Activated T-cell treated with anti-CD3 and anti-CD28 coated beads, Interleukin-2, amount 50 U/mL, for 72 hours (primary cell): Measurements from ENCODE around the gene KCND2. TPM values are rescaled to one million over a fixed set of nuclear protein-coding genes. Genes with fewer than 3 reads are reported as not detected.
A peak's percentile ranks its signal among the peaks of the same experiment; 100 is the strongest.

ENCODE experiments used
- ATAC-seq, 2 donors: fragments of 150-1000 bp; cut with Tn5 transposase; replicated peaks in 1 of 2; 2 replicates each; pipeline ENCODE4 v1.10.0; 2021; ENCODE audit warnings: moderate library complexity in 2 of 2, mild to moderate bottlenecking in 1 of 2
- DNase-seq, 2 donors: peaks; one replicate each; pipeline ENCODE4 v3.0.0; 2021 to 2022; ENCODE audit warnings: mixed read lengths in 1 of 2
- H3K27ac Mint-ChIP-seq: one replicate; pipeline ENCODE4 v1.8.0; 2022; ENCODE audit warnings: mild to moderate bottlenecking, moderate library complexity, mixed read lengths
- H3K27me3 Mint-ChIP-seq: one replicate; pipeline ENCODE4 v1.8.0; 2022; ENCODE audit warnings: low read depth, mixed read lengths
- H3K36me3 Mint-ChIP-seq, 2 donors: one replicate each; pipeline ENCODE4 v1.8.0; 2022; ENCODE audit warnings: mixed read lengths in 2 of 2, mild to moderate bottlenecking in 1 of 2; ENCODE audit not compliant: insufficient read depth in 2 of 2
- H3K4me1 Mint-ChIP-seq: one replicate; pipeline ENCODE4 v1.8.0; 2022; ENCODE audit warnings: low read depth, mixed read lengths
- H3K4me3 Mint-ChIP-seq, 2 donors: one replicate each; pipeline ENCODE4 v1.8.0; 2022; ENCODE audit warnings: mild to moderate bottlenecking in 2 of 2, mixed read lengths in 2 of 2, moderate library complexity in 2 of 2
- H3K9me3 Mint-ChIP-seq, 2 donors: one replicate each; pipeline ENCODE4 v1.8.0; 2022; ENCODE audit warnings: mixed read lengths in 2 of 2
- total RNA-seq, 2 donors: library from RNA; stranded (reverse); gene quantifications; one replicate each; pipeline ENCODE4 v1.2.3, GENCODE V29; 2022

The KCND2 gene
- total RNA-seq, 2 donors from 2014 or later: not detected

DNA sequence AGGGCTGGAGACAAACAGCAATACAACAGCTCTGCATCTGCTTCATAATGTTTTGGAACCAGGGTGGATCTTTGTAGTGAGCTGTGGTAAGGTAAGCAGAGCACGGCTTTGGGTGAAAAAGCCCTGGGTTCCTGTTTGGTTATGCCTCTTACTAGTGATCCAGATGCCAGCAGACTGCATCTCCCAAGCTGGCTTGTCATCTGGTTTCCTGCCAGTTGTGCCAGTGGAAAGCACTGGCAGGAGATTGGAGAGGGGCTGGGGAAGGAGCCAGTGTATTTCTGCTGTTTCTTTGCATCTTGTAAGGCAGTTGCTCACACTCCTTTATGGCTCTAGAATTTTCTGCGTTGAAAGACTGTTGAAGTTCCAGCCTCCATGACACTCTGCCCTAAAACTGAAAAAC is 447.3 kb downstream of the KCND2 start:
- Mint-ChIP-seq H3K4me3 (no peak overlapping the region), H3K27ac (no peak overlapping the region), H3K27me3 (no peaks in the 10 kb centered on the region), H3K4me1 (no peaks in the 10 kb centered on the region), H3K9me3 (no peaks in the 10 kb centered on the region), H3K36me3 (no peaks in the 10 kb centered on the region)
- DNase-seq (no peak), ATAC-seq (no peak)

DNA sequence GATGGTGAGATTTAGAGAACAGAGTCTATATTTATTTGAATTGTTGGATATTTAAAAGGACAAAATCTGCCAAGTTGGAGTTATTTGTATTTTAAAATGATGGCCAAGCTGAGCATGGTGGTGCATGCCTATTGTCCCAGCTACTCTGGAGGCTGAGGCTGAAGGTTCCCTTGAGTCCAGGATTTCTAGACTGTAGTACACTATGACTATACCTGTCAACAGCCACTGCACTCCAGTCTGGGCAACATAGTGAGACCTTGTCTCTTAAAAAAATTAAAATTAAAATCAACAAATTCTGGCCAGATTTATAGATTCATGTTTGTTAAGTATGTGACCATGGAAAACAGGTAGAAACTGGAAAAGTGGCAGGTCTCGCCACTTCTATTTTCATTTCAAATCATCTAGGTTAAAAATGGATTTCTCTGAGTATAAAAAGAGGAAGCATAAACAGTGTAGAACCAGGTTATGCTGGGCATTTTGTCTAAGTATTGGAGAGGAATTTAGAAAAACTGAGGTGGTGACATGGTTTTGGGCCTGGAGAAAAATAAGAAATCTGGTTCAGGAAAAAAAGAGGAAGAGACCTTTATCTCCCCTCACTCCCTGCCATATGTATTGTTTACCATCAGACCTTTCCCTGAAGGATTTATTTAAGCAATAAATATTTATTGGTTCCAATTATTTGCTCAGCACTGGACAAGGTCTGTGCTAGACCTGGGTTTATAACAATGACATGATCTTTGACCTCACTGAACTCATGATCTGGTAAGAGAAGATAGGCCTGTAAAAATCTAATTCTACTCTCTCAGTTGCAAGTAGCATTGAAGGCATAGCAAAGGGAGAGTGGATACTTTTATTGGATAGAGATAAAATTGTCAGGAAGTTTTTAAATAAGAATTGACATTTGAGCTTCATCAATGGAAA is 450.8 kb downstream of the KCND2 start:
- DNase-seq: no peak

DNA sequence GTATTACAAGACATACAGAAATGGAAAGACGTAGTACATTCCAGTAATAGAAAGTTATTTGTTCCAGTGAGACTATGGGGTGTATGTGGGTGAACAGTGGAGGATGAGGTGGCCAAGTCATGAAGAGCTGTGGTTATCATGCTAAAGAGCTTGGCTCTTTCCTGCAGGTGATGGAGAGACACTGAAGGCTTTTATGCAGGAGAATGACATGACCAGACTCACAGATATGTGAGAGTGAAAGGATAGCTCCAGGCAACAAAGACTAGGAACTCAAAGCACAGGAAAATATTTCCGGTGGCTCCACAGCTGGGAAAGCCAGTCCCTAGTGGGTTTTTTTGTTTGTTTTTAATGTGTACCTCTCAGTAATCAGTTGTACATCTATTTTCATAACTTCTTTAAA is 451.5 kb downstream of the KCND2 start:
- Mint-ChIP-seq H3K9me3 (no peaks in the 10 kb centered on the region), H3K4me3 (no peak overlapping the region), H3K4me1 (no peaks in the 10 kb centered on the region), H3K36me3 (no peaks in the 10 kb centered on the region), H3K27me3 (no peaks in the 10 kb centered on the region), H3K27ac (no peak overlapping the region)
- DNase-seq: no peak
- no peak for ATAC-seq

More for the DNA sequence above, 450.8 kb downstream of the KCND2 start:
- Mint-ChIP-seq H3K4me3 (no peak overlapping the region), H3K27me3 (no peaks in the 10 kb centered on the region), H3K9me3 (no peaks in the 10 kb centered on the region), H3K36me3 (no peaks in the 10 kb centered on the region), H3K4me1 (no peaks in the 10 kb centered on the region), H3K27ac (no peak overlapping the region)
- ATAC-seq: no peak

DNA sequence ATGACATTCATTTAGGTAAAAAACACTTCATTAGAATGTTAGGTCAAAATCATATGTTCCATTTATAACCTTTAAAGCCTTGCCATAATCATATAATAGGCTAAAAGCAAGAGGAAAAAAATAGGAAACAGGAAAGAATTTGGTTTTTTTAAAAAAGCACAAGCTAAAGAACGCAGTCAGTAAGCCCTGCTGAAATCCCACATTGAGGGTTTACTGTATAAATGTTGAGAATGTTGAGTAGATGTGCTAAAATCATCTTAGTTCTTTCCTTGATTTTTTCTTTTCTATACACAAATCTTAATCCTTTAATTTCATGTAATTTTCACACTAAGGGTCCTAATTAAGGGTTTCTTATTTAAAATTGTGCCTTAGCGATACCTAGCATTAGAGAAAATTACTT is 452.0 kb downstream of the KCND2 start:
- Mint-ChIP-seq H3K27me3 (no peaks in the 10 kb centered on the region), H3K36me3 (no peaks in the 10 kb centered on the region), H3K9me3 (no peaks in the 10 kb centered on the region), H3K27ac (no peak overlapping the region), H3K4me1 (no peaks in the 10 kb centered on the region), H3K4me3 (no peak overlapping the region)
- DNase-seq (no peak), ATAC-seq (no peak)

DNA sequence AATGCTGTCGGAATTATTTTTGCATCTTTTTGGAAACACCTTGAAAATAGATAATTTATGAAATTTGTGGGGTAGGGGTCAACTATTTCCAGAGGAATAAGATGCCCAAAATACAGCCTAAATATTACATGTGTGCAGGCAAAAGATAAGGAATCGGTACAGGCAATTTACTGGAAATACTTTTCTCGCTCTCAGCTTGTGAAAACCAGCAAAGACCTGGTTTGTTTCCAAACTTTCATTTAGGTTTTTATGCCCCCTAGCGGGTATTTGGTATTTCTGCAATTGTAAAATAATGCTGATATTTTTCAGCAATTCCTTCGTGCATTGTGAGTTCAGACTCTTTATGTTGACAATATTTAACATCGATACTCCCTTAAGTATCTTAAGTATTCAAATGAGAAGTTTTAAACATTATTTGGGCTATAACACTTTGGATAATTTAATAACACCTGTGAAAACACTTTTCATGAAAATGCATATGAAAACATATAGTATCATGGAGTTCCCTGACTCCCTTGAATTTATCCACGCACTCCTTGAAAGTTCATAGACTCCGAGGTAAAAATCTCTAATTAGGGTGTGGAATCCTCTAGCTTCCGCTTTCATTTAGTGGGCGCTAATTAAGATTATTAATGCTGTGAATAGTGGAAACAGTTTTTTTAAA is 452.5 kb downstream of the KCND2 start:
- no peak for DNase-seq
- Mint-ChIP-seq H3K9me3 (no peaks in the 10 kb centered on the region), H3K4me3 (no peak overlapping the region), H3K27me3 (no peaks in the 10 kb centered on the region), H3K27ac (no peak overlapping the region), H3K4me1 (no peaks in the 10 kb centered on the region), H3K36me3 (no peaks in the 10 kb centered on the region)
- no peak for ATAC-seq

DNA sequence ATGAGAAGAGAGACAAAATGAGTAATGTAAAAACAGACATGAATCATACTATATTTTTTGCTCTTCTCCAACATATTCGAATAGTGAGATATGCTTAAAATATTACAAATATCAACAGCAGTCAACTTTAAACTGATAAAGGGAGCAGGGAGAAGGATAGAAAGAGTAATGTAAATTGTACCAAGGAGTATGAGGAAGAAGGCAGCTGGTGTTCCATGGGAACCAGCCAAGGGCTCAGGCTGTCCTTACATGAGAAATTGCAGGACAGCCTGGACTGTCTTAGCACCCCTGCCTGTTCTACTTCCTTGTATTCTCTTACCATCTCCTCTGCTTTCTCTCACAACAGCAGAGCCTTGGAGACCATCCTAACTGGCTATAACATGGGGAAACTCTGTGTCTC is 456.3 kb downstream of the KCND2 start:
- ATAC-seq (no peak), DNase-seq (no peak)
- H3K4me1 Mint-ChIP-seq: no peaks in the 10 kb centered on the region
- H3K36me3 Mint-ChIP-seq: no peaks in the 10 kb centered on the region
- H3K27ac Mint-ChIP-seq: no peak overlapping the region
- H3K4me3 Mint-ChIP-seq: no peak overlapping the region
- H3K27me3 Mint-ChIP-seq: no peaks in the 10 kb centered on the region
- no peaks in the 10 kb centered on the region for H3K9me3 Mint-ChIP-seq

DNA sequence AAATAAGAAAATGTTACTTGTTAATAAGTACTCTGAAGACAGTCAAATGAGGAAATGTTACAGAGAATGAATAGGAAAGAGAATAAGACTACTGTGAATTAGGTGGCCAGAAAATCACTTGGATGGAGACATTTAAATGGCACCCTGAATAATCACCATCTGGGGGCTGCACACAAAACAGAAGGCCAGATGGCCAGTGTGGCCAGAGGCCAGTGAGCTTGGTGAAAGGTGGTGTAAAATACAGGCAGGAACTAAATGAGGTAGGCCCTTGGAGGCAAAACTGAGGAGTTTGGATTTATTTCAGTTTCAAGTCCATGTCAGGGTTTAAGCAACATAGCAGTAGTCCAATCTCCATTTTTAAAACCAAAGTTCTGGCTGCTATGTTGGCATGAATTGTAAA is 458.3 kb downstream of the KCND2 start:
- Mint-ChIP-seq H3K4me3 (no peak overlapping the region), H3K4me1 (no peaks in the 10 kb centered on the region), H3K9me3 (no peaks in the 10 kb centered on the region), H3K27me3 (no peaks in the 10 kb centered on the region), H3K27ac (peak overlapping the region; percentile 5), H3K36me3 (no peaks in the 10 kb centered on the region)
- no peak for DNase-seq
- ATAC-seq: no peak

DNA sequence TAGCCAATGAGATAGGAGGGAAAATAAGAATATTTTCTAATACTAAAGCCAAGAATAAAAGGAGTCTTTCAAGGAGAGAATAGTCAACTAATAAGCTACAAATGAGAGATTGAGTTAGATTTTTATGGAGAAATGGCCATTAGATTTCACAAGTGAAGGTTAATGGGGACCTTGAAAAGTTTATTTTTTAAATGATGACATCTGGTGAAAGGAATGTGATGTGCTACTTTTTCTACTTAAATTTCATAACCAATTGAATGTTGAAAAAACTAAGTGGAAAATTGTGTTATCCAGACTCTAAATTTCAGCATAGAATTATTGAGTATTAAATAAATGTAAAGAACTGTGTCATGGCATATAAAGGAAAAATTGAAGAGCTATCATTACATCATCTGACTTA is 459.3 kb downstream of the KCND2 start:
- no peaks in the 10 kb centered on the region for H3K4me1 Mint-ChIP-seq
- no peak for ATAC-seq
- no peak overlapping the region for H3K27ac Mint-ChIP-seq

DNA sequence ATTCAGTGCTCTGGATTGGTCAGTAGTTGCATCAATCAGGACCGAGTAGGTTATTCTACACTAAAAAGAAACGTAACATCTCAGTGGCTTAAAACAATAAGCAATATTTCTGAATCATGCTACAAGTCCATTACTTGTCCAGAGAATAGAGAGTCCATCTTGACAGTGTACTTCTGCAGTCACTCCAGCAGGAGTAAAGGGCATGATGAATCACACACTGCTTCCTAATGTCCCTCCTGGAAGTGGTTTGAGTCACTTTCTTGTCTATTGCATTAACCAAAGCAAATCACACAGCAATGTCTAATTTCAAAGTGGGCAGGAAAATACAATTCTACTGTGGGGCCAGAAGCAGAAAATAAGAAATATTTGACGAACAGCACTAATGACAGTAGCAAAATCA is 460.2 kb downstream of the KCND2 start:
- ATAC-seq (no peak), DNase-seq (no peak)
- H3K36me3 Mint-ChIP-seq: no peaks in the 10 kb centered on the region
- no peaks in the 10 kb centered on the region for H3K4me1 Mint-ChIP-seq
- H3K9me3 Mint-ChIP-seq: no peaks in the 10 kb centered on the region
- H3K27me3 Mint-ChIP-seq: no peaks in the 10 kb centered on the region
- no peak overlapping the region for H3K4me3 Mint-ChIP-seq
- no peak overlapping the region for H3K27ac Mint-ChIP-seq

More for the DNA sequence above, 459.3 kb downstream of the KCND2 start:
- no peaks in the 10 kb centered on the region for H3K36me3 Mint-ChIP-seq
- H3K27me3 Mint-ChIP-seq: no peaks in the 10 kb centered on the region
- H3K9me3 Mint-ChIP-seq: no peaks in the 10 kb centered on the region
- DNase-seq: no peak
- H3K4me3 Mint-ChIP-seq: no peak overlapping the region

DNA sequence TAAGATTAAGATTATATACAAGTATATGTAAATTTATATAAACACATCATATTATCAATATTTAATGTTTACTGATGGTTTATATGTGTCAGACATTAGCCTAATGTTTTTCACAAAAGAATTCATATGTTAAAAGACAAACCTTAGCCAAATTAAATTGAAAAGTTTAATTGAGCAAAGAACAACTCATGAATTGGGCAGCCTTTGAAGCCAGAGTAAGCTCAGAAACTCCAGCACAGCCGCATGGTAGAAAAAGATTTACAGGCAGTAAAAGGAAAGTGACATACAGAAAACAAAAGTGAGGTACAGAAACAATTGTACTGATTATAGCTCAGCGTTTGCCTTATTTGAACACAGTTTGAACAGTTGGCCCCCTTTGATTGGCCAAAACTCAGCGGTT is 460.9 kb downstream of the KCND2 start:
- ATAC-seq (no peak), DNase-seq (no peak)
- Mint-ChIP-seq H3K9me3 (no peaks in the 10 kb centered on the region), H3K4me1 (no peaks in the 10 kb centered on the region), H3K27me3 (no peaks in the 10 kb centered on the region), H3K27ac (no peak overlapping the region), H3K4me3 (no peak overlapping the region), H3K36me3 (no peaks in the 10 kb centered on the region)

DNA sequence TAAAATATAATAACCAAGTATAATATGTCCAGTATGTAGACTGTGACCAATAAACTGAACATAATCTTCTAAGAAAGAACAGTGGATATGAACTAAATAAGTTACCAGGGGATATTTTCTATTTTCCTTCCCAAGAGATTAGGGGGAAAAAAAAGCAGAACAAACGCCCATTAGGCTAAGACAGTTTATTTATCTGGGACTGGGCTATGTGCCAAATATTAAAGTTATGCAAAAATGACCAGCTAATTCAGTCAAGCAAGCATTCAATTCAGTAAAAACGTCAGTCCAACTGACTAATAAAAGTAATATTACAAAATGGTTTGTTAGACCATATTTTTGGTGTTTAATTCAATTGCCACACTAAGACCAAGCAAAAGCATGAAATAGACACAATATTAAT is 462.8 kb downstream of the KCND2 start:
- Mint-ChIP-seq H3K4me1 (no peaks in the 10 kb centered on the region), H3K4me3 (no peak overlapping the region), H3K9me3 (no peaks in the 10 kb centered on the region), H3K27ac (no peak overlapping the region), H3K36me3 (no peaks in the 10 kb centered on the region), H3K27me3 (peaks cover 5% of the 10 kb centered on the region)
- DNase-seq: no peak
- ATAC-seq: no peak

DNA sequence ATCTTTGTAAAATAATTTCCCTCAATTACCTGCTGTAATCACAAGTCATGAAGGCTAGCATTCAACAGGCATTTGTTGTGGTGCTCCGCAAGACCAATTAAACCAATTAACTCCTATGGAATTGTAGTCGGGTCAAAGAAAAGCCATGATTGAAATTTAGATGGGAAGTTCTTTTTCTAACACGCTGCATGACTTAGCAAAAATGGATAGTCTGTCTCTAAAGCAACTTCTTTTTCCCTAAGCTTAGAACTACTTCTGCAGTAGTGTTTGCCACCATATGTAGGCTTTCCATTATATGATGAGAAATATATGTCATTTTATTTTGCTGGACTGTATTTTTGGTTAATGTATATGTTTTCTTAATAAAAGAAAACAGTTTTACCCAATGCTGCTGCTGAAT is 465.8 kb downstream of the KCND2 start:
- Mint-ChIP-seq H3K4me1 (no peaks in the 10 kb centered on the region), H3K4me3 (no peak overlapping the region), H3K27ac (no peak overlapping the region), H3K27me3 (peaks cover 5% of the 10 kb centered on the region), H3K36me3 (no peaks in the 10 kb centered on the region), H3K9me3 (no peaks in the 10 kb centered on the region)
- ATAC-seq: no peak
- no peak for DNase-seq

DNA sequence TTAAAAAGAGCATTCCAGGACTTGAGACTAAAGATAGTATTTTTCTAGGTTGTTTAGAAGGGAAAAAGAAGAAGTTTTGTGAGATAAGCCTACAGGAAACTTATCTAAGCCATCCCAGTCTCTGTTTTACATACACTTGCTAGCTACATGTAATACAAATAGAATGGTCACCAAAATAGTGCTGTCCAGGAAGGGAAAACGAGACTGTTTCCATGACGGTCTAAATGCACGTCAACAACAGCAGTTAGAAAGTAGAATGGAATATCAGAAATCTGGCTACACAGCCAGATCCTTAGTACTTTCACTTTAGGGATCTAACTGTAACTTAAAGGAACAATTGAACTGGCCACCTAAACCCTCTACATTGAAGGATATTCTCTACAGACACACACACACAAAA is 467.4 kb downstream of the KCND2 start:
- Mint-ChIP-seq H3K36me3 (no peaks in the 10 kb centered on the region), H3K4me1 (no peaks in the 10 kb centered on the region), H3K27me3 (peaks cover 5% of the 10 kb centered on the region), H3K9me3 (no peaks in the 10 kb centered on the region), H3K4me3 (no peak overlapping the region), H3K27ac (no peak overlapping the region)
- ATAC-seq: no peak
- no peak for DNase-seq
